ENCODE data around the gene LUC7L3.

- TF ChIP-seq CTCF (IDR thresholded peaks at IDR 0.05): no peak
- no peak for TF ChIP-seq ZFX (IDR thresholded peaks at IDR 0.05; ENCODE audit: borderline replicate concordance)
Measured at GRCh38 chr17:50687200-50688066, 32.0 kb upstream of the LUC7L3 start.
